ENCODE results near the gene IL1R2. TPM values are rescaled to one million over a fixed set of nuclear protein-coding genes. Genes with fewer than 3 reads are reported as not detected.

The IL1R2 gene
- total RNA-seq, 1 donor = not detected

DNA sequence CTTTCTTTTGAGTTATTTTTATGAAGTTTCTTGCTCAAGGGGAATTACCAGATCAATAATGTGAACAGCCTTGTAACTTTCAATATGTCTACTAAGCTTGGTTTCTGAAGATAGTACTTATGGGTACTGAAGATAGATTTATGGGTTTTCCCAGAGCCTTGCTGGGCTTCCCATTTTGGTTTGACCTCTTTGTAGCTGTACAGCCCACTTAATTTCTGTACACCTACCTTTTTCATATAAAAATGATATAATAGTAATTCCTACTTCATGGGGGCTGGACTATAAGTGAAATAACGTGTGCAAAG lies 22.2 kb downstream of the IL1R2 start:
- TF ChIP-seq, protein P1, sequence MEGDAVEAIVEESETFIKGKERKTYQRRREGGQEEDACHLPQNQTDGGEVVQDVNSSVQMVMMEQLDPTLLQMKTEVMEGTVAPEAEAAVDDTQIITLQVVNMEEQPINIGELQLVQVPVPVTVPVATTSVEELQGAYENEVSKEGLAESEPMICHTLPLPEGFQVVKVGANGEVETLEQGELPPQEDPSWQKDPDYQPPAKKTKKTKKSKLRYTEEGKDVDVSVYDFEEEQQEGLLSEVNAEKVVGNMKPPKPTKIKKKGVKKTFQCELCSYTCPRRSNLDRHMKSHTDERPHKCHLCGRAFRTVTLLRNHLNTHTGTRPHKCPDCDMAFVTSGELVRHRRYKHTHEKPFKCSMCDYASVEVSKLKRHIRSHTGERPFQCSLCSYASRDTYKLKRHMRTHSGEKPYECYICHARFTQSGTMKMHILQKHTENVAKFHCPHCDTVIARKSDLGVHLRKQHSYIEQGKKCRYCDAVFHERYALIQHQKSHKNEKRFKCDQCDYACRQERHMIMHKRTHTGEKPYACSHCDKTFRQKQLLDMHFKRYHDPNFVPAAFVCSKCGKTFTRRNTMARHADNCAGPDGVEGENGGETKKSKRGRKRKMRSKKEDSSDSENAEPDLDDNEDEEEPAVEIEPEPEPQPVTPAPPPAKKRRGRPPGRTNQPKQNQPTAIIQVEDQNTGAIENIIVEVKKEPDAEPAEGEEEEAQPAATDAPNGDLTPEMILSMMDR (IDR thresholded peaks at IDR 0.05; ENCODE audit: insufficient read depth, low read depth, low read length) = no peak
- DNase-seq (ENCODE audit: low read depth) = no peak
- no peak overlapping the region for H3K4me3 ChIP-seq (ENCODE audit: low read depth, low read length)

DNA sequence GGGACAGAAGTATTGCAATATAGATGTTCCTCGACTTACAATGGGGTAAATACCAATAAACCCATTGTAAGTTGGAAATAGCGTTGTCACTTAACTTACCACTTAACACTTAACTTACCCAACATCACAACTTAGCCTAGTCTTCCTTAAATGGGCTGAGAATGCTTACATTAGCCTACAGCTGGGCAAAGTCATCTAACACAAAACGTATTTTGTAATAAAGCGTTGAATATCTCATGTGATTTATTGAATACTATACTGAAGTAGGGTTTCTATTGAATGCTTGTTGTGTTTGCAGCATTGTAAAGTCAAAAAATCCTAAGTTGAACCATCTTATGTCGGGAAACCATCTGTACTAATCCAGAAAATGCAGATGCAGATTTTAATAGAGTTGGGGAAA lies 23.6 kb downstream of the IL1R2 start:
- TF ChIP-seq, protein P1 (IDR thresholded peaks at IDR 0.05; ENCODE audit: insufficient read depth, low read depth, low read length) = no peak
- no peak overlapping the region for H3K4me3 ChIP-seq (ENCODE audit: low read depth, low read length)
- DNase-seq (ENCODE audit: low read depth) = no peak

DNA sequence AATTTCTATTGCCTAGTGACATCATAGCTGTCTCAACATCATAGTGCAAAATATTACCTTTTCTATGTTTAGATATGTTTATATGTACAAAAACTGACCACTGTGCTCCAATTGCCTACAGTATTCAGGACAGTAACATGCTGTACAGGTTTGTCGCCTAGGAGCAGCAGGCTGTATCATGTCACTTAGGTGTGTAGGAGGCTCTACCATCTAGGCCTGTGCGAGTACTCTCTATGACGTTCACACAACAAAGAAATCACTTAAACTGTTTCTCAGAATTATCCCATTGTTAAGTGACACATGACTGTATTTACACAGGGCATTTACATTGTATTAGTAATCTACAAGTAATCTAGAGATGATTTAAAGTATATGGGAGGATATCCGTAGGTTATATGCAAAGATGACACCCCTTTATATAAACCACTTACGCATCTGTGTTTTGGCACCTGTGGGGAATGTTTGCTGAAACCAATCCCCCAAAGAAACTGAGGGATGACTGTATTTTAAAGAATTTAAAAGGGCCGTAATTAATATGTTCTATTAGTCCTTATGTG lies 24.7 kb downstream of the IL1R2 start:
- no peak overlapping the region for H3K4me3 ChIP-seq (ENCODE audit: low read depth, low read length)
- TF ChIP-seq, protein P1 (IDR thresholded peaks at IDR 0.05; ENCODE audit: insufficient read depth, low read depth, low read length) = no peak
- DNase-seq (ENCODE audit: low read depth) = no peak

DNA sequence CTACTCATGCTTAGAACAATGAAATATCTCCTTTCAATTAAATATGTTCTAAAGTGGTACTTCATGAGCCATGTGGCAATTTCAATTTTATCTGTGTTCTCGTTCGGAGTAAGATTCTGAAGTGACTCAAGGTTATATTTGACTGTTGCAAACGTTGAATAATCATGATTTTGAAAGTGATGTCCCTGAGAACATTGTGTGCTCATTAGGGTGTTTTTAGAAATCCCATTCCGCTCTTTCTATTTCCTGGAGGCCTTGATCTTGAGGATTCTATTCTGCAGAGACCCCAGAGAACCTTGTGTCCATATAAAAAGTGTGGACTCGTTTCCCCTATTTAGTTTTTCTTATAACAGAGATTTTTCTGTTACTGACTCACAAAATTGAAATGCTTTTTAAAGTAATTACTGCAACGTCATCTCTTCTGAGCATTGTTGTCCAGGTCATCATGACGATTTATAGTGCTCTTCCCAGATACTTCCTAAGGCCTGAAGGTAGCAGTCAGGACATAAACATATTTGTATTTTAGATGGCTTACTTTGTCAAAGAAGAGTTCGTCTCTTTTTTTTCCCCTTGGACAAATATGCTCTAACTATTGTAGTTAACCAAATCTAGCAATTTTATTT lies 27.2 kb downstream of the IL1R2 start:
- no peak overlapping the region for H3K4me3 ChIP-seq (ENCODE audit: low read depth, low read length)
- DNase-seq (ENCODE audit: low read depth) = peak; percentile 63
- TF ChIP-seq, protein P1 (IDR thresholded peaks at IDR 0.05; ENCODE audit: insufficient read depth, low read depth, low read length) = no peak

DNA sequence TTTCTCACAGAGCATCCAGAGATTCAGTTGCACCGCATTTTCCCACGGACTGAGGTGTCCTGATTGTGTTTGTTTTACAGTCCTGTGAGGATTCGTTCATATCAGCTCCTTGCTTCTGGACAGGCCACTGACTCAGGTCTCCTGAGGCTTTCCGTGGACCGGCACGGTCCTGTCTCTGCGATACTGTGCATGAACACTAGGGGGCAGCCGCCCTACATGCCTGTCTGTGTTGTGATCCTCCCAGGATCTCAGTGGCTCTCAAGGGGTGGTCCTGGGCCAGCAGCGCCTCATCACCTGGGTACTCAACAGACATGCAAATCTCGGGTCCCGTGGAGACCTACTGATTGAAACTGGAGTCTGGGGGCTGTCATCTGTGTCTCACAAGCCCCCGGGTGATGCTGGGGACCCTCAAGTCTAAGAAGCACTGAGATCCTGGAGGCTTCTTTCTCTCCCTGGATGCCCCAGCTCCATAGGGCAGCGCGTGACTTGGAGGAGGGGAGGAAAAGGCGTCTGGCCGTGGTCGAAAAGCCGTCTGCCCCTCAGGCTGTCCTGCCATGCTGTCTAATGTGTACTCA lies 28.9 kb downstream of the IL1R2 start:
- TF ChIP-seq, protein P1 (IDR thresholded peaks at IDR 0.05; ENCODE audit: insufficient read depth, low read depth, low read length) = peak; percentile 99
- H3K4me3 ChIP-seq (ENCODE audit: low read depth, low read length) = no peak overlapping the region
- peak; percentile 92 for DNase-seq (ENCODE audit: low read depth)

DNA sequence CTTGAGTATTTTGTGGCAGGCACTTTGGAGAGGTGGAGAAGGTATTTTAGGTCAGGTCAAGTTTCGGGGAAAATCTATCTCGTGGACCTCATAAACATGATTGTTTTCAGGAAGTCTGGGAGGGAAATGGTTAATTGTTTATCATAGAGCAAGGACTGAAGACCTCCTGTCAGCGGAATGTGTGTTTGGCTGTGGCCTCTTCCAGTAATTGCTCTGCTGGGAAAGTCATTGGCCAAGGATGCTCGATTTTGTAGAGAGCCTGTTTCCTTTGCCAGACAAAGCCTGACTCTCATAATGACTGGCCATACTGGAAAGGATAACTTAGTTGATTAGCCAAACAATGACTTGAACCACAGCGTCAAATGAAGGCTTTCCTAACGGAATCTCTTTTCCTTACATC lies 30.0 kb downstream of the IL1R2 start:
- no peak for DNase-seq (ENCODE audit: low read depth)
- TF ChIP-seq, protein P1 (IDR thresholded peaks at IDR 0.05; ENCODE audit: insufficient read depth, low read depth, low read length) = no peak
- no peak overlapping the region for H3K4me3 ChIP-seq (ENCODE audit: low read depth, low read length)
